ENCODE results near the gene CCNK.

The CCNK gene

DNA sequence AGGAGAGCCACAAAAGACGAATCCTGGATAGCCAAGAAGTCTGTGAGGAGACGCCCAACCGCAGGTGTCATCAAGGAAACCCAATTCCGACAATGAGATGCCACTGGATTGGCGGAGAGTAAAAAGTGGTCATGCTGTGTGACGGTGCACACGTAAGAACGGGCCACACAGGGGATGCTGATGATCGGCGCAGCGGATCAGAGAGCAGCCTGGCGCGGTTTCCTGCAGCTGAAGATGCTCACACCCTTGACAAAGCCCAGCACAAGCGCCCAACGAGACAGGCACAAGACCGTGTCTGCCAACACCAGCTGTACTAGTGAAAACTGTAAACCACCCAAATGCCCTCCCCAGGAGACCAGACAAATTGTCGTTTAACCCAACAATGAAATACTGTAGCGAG is 67.0 kb downstream of the CCNK start:
- H3K27me3 ChIP-seq (ENCODE audit: control insufficient read depth, low read length) = peaks cover 8% of the 10 kb centered on the region
- H3K4me2 ChIP-seq (ENCODE audit: low read length) = no peak overlapping the region
- no peaks in the 10 kb centered on the region for H3K79me2 ChIP-seq (ENCODE audit: control insufficient read depth, low read length)
- 0 out of 2 replicates have a peak, but pooled peaks cover 3% of the 10 kb centered on the region for H4K20me1 ChIP-seq (ENCODE audit: control insufficient read depth, insufficient read depth, low read depth, low read length)
- no peak for TF ChIP-seq EZH2phosphoT487 (IDR thresholded peaks at IDR 0.05; ENCODE audit: borderline replicate concordance, low read length)
- no peak for TF ChIP-seq CTCF (IDR thresholded peaks at IDR 0.05; ENCODE audit: low read depth, low read length, poor library complexity, severe bottlenecking)
- no peaks in the 10 kb centered on the region for H3K9me3 ChIP-seq (ENCODE audit: control insufficient read depth, insufficient read depth, low read length)
- no peaks in the 10 kb centered on the region for H3K36me3 ChIP-seq (ENCODE audit: control insufficient read depth, low read length)
- H3K4me1 ChIP-seq (ENCODE audit: control insufficient read depth, low read length) = no peaks in the 10 kb centered on the region
- H3K27ac ChIP-seq (ENCODE audit: low read depth, low read length) = no peak overlapping the region
- no peaks in the 10 kb centered on the region for H3F3A ChIP-seq (ENCODE audit: control insufficient read depth, insufficient read depth)
- H3K4me3 ChIP-seq (ENCODE audit: low read length) = no peak overlapping the region
- H3K9me2 ChIP-seq (replicated peaks; ENCODE audit: control insufficient read depth, low read length) = no peaks in the 10 kb centered on the region

DNA sequence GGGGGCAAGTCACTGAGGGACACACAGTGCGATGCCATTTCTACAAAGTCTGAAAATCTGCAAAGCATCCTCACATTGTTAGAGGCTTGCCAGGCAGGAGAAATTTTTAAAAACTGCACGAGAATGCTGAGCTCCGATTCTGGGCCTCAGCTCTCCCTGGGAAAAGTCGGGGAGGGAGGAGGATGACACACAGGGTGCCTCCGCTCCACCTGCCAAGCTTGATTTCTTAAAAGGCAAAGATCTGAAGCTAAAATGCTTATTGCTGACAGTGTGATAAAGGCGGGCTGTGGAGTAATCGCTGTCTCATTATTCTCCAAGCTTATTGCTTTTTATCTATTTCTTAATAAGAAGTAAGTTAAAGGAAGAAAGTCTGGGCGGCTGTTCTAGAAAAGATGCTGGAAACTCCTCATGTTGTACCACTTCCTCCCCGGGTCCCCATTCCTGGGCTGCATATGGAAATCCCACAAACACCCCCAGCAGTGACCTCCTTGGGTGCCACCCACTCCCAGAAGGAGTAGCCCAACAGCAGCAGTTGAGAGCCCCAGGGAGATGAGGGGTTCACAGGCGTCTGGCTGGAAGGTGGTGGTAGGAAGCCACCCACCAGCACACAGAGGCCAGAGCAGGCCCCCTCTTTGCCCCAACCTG is 67.8 kb downstream of the CCNK start:
- no peaks in the 10 kb centered on the region for H3K4me1 ChIP-seq (ENCODE audit: control insufficient read depth, low read length)
- no peaks in the 10 kb centered on the region for H3F3A ChIP-seq (ENCODE audit: control insufficient read depth, insufficient read depth)
- no peak for TF ChIP-seq CTCF (IDR thresholded peaks at IDR 0.05; ENCODE audit: low read depth, low read length, poor library complexity, severe bottlenecking)
- no peak for TF ChIP-seq EZH2phosphoT487 (IDR thresholded peaks at IDR 0.05; ENCODE audit: borderline replicate concordance, low read length)
- no peak overlapping the region for H3K27ac ChIP-seq (ENCODE audit: low read depth, low read length)
- no peak overlapping the region for H3K4me3 ChIP-seq (ENCODE audit: low read length)
- no peak overlapping the region for H3K4me2 ChIP-seq (ENCODE audit: low read length)
- peaks cover 8% of the 10 kb centered on the region for H3K27me3 ChIP-seq (ENCODE audit: control insufficient read depth, low read length)
- 0 out of 2 replicates have a peak, but pooled peaks cover 3% of the 10 kb centered on the region for H4K20me1 ChIP-seq (ENCODE audit: control insufficient read depth, insufficient read depth, low read depth, low read length)
- no peaks in the 10 kb centered on the region for H3K36me3 ChIP-seq (ENCODE audit: control insufficient read depth, low read length)
- H3K79me2 ChIP-seq (ENCODE audit: control insufficient read depth, low read length) = no peaks in the 10 kb centered on the region
- no peaks in the 10 kb centered on the region for H3K9me3 ChIP-seq (ENCODE audit: control insufficient read depth, insufficient read depth, low read length)
- no peaks in the 10 kb centered on the region for H3K9me2 ChIP-seq (replicated peaks; ENCODE audit: control insufficient read depth, low read length)

- Histone ChIP-seq H4K20me1 (ENCODE audit: control insufficient read depth, insufficient read depth, low read depth, low read length) (0 out of 2 replicates have a peak, but pooled peaks cover 3% of the 10 kb centered on the region), H3K4me3 (ENCODE audit: low read length) (no peak overlapping the region), H3K9me2 (replicated peaks; ENCODE audit: control insufficient read depth, low read length) (no peaks in the 10 kb centered on the region), H3K79me2 (ENCODE audit: control insufficient read depth, low read length) (no peaks in the 10 kb centered on the region), H3K9me3 (ENCODE audit: control insufficient read depth, insufficient read depth, low read length) (no peaks in the 10 kb centered on the region), H3K27me3 (ENCODE audit: control insufficient read depth, low read length) (peaks cover 8% of the 10 kb centered on the region), H3K4me2 (ENCODE audit: low read length) (no peak overlapping the region), H3F3A (ENCODE audit: control insufficient read depth, insufficient read depth) (no peaks in the 10 kb centered on the region), H3K27ac (ENCODE audit: low read depth, low read length) (no peak overlapping the region), H3K4me1 (ENCODE audit: control insufficient read depth, low read length) (no peaks in the 10 kb centered on the region), H3K36me3 (ENCODE audit: control insufficient read depth, low read length) (no peaks in the 10 kb centered on the region)
- TF ChIP-seq CTCF (IDR thresholded peaks at IDR 0.05; ENCODE audit: low read depth, low read length, poor library complexity, severe bottlenecking) (no peak), EZH2phosphoT487 (IDR thresholded peaks at IDR 0.05; ENCODE audit: borderline replicate concordance, low read length) (no peak)
These were observed 68.5 kb downstream of the CCNK start for GRCh38 chr14:99549684-99550083.
